Prostate gland (tissue), 2 donors: Measurements from ENCODE around the gene SLC37A1. TPM values are rescaled to one million over a fixed set of nuclear protein-coding genes. Genes with fewer than 3 reads are reported as not detected.

ENCODE experiments used
- DNase-seq: peaks from one replicate; pipeline ENCODE4 v3.0.0-alpha.2; 2019; ENCODE audit warnings: low spot score
- H3K27ac ChIP-seq, 2 donors: fragments of 200-600 bp; sonication (generic); 2 replicates each; pipeline ENCODE4 v1.5.1; 2017 to 2019
- H3K27me3 ChIP-seq: fragments of 200-600 bp; sonication (generic); replicated peaks from 2 replicates; pipeline ENCODE4 v1.5.1; 2019; ENCODE audit not compliant: insufficient read depth
- H3K36me3 ChIP-seq, 2 donors: fragments of 200-600 bp; sonication (generic); 1 replicate in 1 of 2; 2 replicates in 1 of 2; pipeline versions ENCODE4 v1.5.1 to v1.8.1; 2017 to 2019
- H3K4me1 ChIP-seq: fragments of 200-600 bp; sonication (generic); replicated peaks from 2 replicates; pipeline ENCODE4 v1.5.1; 2019
- H3K4me3 ChIP-seq, 2 donors: fragments of 200-600 bp; sonication (generic); 2 replicates each; pipeline ENCODE4 v1.5.1; 2017 to 2019
- H3K9me3 ChIP-seq: fragments of 200-600 bp; sonication (generic); 2 replicates; pipeline ENCODE4 v1.5.1; 2017
- CTCF ChIP-seq, 4 experiments: fragments of 200-600 bp in 2 of 4; fragments of 450-650 bp in 2 of 4; sonication (generic) in 2 of 4; IDR thresholded peaks; 1 replicate in 3 of 4; 2 replicates in 1 of 4; pipeline ENCODE4 v1.5.1; 2016 to 2019; ENCODE audit warnings: antibody characterized with exemption in 4 of 4, mild to moderate bottlenecking in 2 of 4, moderate library complexity in 2 of 4
- POLR2A ChIP-seq: fragments of 450-650 bp; IDR thresholded peaks from one replicate; pipeline ENCODE4 v1.6.1; 2016; ENCODE audit warnings: antibody characterized with exemption, mild to moderate bottlenecking
- POLR2AphosphoS5 ChIP-seq: sonication (generic); formaldehyde crosslinking; IDR thresholded peaks from one replicate; pipeline ENCODE4 v1.6.1; 2017; ENCODE audit warnings: antibody characterized with exemption
- WGBS: methylation state at CpG from one replicate; pipeline ENCODE4 v1.1.5; 2018; 5-methylcytosine and 5-hydroxymethylcytosine counted together
- intact Hi-C: fragments of 100-400 bp; cut with DNase I; formaldehyde crosslinking; loops from one replicate; pipeline ENCODE4 v1.14.2; 2022
- total RNA-seq, 2 donors: library from RNA; depleted of rRNA; stranded (reverse); fragments of >200 nt; gene quantifications; one replicate each; pipeline ENCODE4 v1.1.0, GENCODE V29; 2016

SLC37A1 gene
- total RNA-seq, 2 donors from 2014 or later, result 44.2 to 49.6 TPM

DNA sequence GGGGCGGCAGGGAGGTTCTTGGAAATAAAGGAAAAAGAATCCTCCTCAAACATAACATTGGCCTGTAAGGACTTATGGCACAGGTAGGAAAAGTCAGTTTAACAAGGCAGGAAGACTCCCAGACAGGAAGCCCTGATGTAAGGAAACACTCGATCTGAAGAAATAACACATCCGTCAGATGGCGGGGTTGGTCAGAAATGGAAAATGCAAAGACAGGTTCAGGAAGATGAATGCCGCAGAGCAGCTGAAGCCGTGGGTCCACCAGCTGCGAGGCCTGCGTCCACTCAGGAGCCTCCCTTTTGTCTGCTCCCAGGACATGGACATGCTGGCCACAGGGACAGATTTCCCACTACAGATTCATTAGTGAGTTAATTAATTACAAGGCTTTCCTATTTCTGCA is 21.5 kb upstream of the SLC37A1 start:
- Histone ChIP-seq H3K9me3 (no peaks in the 10 kb centered on the region), H3K27ac (no peak overlapping the region), H3K27me3 (no peaks in the 10 kb centered on the region), H3K4me1 (peaks cover 3% of the 10 kb centered on the region), H3K4me3 (no peak overlapping the region), H3K36me3 (no peaks in the 10 kb centered on the region)
- WGBS, result 76% methylated on average over 8 of the region's 8 CpGs
- intact Hi-C loops, result no loop called here
- DNase-seq, result no peak
- TF ChIP-seq CTCF (IDR thresholded peaks at IDR 0.05) (no peak), POLR2AphosphoS5 (no peak), POLR2A (no peak)

DNA sequence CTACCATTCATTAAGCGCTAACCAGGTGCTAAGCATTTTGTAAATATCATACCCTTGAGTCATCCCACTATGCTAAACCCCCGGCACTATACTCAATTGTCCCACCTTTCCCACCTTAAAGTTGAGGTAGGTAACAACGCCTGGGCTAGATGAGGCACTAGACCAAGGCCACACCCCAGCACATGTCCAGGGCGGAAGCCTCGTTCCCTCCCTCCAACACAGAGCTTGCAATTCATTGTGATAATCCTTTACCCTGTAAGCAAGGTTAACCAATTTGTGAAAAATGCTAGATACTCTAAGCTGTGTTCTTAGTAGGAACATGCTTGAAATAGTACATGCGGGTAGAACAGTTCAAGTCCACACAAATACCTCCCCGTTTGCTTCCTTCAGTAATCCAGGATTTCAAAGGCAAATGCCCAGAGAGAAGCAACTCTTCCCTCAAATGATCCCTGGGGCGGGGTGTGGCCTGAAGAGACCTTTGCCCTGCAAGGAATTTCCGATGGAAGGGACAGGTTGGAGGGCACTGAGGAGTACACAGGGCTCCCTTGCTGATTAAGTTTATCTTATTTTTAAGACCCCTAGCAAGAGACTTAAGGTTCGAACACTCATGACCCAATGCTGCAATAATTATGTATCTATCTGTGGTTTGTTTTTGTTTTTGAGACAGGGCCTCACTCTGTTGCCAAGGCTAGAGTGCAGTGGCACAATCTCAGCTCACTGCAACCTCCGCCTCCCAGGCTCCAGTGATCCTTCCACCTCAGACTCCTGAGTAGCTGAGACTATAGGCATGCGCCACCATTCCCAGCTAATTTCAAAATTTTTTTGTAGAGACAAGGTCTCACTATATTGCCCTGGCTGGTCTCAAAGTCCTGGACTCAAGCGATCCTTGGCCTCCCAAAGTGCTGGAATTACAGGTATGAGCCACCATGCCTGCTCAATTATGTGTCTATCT is 20.3 kb upstream of the SLC37A1 start:
- Histone ChIP-seq H3K27ac (no peak overlapping the region), H3K36me3 (no peaks in the 10 kb centered on the region), H3K4me3 (no peak overlapping the region), H3K9me3 (no peaks in the 10 kb centered on the region), H3K27me3 (no peaks in the 10 kb centered on the region), H3K4me1 (peaks cover 3% of the 10 kb centered on the region)
- no peak for DNase-seq
- WGBS, result 83% methylated on average over 13 of the region's 13 CpGs
- intact Hi-C loops, result no loop called here
- no peak for TF ChIP-seq POLR2A
- TF ChIP-seq CTCF (IDR thresholded peaks at IDR 0.05), result no peak

DNA sequence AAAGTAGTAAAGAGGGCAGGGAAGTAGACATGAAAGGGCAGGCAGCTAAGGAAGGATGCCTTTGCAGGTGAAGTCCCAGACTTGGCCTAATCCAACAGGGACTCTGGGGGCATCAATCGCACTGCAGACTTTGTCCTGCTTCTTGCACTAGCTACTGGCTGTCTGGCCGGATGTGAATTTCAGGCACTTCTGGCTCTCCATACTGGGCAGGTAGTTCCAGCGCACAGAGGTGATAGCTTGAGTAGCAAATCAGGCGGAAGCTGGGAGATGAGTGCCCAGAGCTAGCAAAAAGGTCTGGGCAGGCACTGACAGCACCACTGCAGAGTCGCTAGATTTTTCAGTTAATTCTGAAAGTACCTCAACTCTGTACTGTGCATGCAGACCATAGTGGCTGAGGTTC is 18.6 kb upstream of the SLC37A1 start:
- Histone ChIP-seq H3K27me3 (no peaks in the 10 kb centered on the region), H3K9me3 (no peaks in the 10 kb centered on the region), H3K27ac (peak overlapping the region; percentile 78 to 98), H3K4me3 (no peak overlapping the region), H3K4me1 (peaks cover 3% of the 10 kb centered on the region), H3K36me3 (no peaks in the 10 kb centered on the region)
- intact Hi-C loops, result no loop called here
- WGBS, result 95% methylated on average over 5 of the region's 5 CpGs
- DNase-seq, result no peak
- TF ChIP-seq POLR2AphosphoS5, result no peak
- no peak for TF ChIP-seq CTCF (IDR thresholded peaks at IDR 0.05)
- TF ChIP-seq POLR2A, result no peak

- no peaks in the 10 kb centered on the region for H3K9me3 ChIP-seq
- intact Hi-C loops, result no loop called here
- 1% methylated on average over 18 of the region's 18 CpGs for WGBS
- TF ChIP-seq POLR2A, result no peak
- peak in 1 of 4 experiments; percentile 31 for TF ChIP-seq CTCF (IDR thresholded peaks at IDR 0.05)
- DNase-seq, result no peak
- H3K27me3 ChIP-seq, result no peaks in the 10 kb centered on the region
- H3K36me3 ChIP-seq, result no peaks in the 10 kb centered on the region
- H3K4me3 ChIP-seq, result peak overlapping the region; percentile 47 to 53
- peaks cover 3% of the 10 kb centered on the region for H3K4me1 ChIP-seq
- peak overlapping the region; percentile 78 to 98 for H3K27ac ChIP-seq
Observed at GRCh38 chr21:42495765-42496119, 17.9 kb upstream of the SLC37A1 start.
